ENCODE measurements around the gene HSPBAP1.
"Not testable (repeated sequence)": the region's sequence is repeated elsewhere in the genome, so short reads cannot be mapped to it uniquely, and the experiment has no call there.

Gene HSPBAP1

DNA sequence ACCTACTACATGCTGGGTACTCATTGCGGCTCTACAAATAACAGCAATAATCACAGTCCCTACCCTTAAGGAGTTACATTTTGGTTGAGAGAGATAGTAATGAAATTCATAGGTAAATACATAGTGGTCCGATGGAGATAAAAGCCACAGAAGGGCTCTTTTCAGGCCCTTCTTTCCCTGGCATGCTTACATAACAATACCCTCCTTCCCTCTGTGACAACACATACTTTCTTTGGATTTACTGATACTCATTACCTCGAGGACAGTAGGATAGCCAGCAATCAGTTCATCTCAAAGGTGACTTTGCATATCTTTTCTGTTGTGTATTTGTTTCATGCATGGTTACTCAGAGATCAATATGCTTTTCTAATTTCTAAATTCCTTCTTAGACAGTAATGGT is 54.5 kb downstream of the HSPBAP1 start:
- DNase-seq (ENCODE audit: low read depth), result no peak

DNA sequence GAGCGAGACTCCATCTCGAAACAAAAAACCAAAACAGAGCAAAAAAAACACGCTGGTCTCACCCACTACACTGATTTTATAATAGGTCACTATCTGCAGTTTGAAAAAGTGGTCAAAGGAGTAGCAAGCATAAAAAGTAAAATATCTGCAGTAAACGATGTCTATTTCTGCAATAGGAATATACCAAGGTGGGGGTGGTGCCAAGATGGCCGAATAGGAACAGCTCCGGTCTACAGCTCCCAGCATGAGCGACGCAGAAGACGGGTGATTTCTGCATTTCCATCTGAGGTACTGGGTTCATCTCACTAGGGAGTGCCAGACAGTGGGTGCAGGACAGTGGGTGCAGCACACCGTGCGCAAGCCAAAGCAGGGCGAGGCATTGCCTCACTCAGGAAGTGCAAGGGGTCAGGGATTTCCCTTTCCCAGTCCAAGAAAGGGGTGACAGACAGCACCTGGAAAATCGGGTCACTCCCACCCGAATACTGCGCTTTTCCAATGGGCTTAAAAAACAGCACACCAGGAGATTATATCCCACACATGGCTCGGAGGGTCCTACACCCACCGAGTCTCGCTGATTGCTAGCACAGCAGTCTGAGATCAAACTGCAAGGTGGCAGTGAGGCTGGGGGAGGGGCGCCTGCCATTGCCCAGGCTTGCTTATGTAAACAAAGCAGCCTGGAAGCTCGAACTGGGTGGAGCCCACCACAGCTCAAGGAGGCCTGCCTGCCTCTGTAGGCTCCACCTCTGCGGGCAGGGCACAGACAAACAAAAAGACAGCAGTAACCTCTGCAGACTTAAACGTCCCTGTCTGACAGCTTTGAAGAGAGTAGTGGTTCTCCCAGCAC is 60.7 kb downstream of the HSPBAP1 start:
- DNase-seq (ENCODE audit: low read depth), result not testable (repeated sequence)

DNA sequence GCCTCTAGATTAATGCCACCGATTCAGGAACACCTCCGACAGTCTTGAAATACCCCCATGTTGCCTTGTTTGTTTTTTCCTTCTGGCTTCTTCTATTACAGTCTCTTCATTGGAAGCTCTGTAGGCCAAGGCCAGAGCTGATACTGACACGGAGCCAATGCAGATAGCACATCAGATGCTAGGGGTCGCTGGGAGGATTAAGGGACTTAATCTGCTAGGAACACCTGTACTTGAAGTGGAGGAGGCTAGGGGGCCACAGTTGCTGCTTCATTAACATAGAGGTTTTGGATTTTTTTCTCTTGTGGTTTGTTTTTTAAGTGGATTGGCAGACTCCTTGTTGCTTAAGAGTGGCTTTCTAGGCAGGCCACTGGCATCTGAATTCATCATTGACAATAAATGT is 63.4 kb downstream of the HSPBAP1 start:
- no peak for DNase-seq (ENCODE audit: low read depth)

DNA sequence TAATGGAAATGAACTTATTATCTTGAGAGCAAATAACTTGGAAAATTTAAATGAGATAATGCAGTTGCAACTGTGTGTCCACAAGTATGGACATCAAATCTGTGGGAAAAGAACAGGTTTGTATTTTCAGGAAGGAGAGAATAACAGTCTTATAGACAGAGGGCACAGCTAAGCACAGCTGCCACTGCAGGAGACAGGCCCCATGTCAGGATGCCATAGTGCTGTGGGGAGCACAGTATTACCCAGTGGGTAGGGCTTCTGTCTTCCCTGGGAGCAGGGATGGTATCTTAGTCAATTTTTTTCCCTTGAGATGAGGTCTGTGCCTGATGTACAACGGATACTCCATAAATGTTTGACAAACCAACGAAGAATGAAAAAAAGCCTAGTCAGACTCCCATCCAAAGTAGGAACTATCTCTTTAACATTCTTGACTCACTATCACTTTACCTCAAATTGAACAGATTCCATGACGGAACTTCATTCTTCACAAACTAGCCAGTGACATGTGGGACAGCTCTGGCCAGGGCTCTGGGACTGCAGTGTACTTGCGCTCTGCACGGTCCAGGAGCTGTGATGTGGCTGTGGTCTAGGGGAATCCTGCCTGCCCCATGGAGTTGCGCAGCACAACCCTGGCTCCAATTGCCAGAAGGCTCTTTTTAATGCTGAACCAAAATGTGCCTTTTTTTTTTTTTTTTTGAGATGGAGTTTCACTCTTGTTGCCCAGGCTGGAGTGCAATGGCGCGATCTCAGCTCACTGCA is 64.7 kb downstream of the HSPBAP1 start:
- no peak for DNase-seq (ENCODE audit: low read depth)

DNA sequence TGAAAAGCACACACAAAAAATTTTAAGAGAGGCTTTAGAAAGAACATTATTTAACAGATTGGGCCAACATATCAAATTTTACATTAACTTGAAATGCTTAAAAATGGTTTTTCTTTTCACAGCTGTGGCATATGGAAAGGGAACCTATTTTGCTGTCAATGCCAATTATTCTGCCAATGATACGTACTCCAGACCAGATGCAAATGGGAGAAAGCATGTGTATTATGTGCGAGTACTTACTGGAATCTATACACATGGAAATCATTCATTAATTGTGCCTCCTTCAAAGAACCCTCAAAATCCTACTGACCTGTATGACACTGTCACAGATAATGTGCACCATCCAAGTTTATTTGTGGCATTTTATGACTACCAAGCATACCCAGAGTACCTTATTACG is 65.4 kb downstream of the HSPBAP1 start:
- DNase-seq (ENCODE audit: low read depth), result no peak

DNA sequence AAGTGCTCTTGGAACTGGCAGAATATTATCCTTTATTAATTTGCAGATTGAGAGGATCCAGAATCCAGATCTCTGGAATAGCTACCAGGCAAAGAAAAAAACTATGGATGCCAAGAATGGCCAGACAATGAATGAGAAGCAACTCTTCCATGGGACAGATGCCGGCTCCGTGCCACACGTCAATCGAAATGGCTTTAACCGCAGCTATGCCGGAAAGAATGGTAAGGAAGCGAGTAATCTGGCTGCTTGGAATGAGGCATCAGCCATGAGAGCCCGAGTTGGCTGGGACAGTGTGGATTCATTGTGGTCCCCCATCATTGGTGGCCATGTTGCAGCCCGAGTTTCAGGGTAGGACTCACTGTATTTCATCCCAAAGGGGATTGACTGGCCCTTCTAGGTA is 65.9 kb downstream of the HSPBAP1 start:
- DNase-seq (ENCODE audit: low read depth), result no peak

- DNase-seq (ENCODE audit: low read depth), result no peak
These were observed 66.3 kb downstream of the HSPBAP1 start for GRCh38 chr3:122727294-122727693.

- no peak for DNase-seq (ENCODE audit: low read depth)
These were observed 68.5 kb downstream of the HSPBAP1 start for GRCh38 chr3:122725106-122725505.

GRCh38 chr3:122719273-122719921 is 74.2 kb downstream of the HSPBAP1 start:
- DNase-seq (ENCODE audit: low read depth), result no peak

- DNase-seq (ENCODE audit: low read depth), result no peak
These were observed 77.0 kb downstream of the HSPBAP1 start for GRCh38 chr3:122716667-122717066.

DNA sequence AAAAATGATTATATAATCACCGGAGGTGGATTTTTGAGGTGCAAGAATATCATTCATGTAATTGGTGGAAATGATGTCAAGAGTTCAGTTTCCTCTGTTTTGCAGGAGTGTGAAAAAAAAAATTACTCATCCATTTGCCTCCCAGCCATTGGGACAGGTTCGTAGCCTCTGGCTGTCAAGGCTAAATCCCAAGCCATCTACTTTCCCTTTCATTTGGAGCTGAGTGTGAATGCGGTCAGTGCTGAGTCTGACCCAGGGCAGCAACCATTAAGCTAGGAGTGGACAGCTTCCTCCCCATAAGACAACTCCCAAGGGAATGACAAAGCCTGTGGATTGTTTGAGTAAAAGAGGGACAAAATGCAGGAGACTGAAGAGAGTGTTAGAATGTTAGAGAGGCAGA is 79.4 kb downstream of the HSPBAP1 start:
- no peak for DNase-seq (ENCODE audit: low read depth)

- DNase-seq (ENCODE audit: low read depth), result not testable (repeated sequence)
These were observed 82.9 kb downstream of the HSPBAP1 start for GRCh38 chr3:122710616-122711251.

DNA sequence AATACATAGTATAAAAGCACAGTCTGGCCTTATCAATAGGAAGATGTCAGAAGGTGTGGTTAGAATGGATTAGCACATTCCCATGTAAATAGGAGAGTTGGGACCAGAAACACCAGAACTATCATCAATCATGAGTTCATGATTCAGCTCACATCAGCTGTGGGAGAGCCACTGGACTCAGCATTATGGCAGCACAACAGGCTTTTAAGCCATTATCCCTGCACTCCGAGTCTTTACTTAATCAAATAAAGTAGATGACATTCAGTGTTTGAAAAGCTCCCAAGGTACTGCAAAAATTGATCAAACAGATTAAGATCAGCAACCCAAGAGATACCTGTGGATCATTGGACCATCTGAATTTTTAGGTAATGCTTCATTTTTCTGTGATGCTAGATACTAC is 88.3 kb downstream of the HSPBAP1 start:
- no peak for DNase-seq (ENCODE audit: low read depth)

- no peak for DNase-seq (ENCODE audit: low read depth)
These were observed 93.4 kb downstream of the HSPBAP1 start for GRCh38 chr3:122700193-122700592.

GRCh38 chr3:122697952-122698620 is 95.5 kb downstream of the HSPBAP1 start:
- DNase-seq (ENCODE audit: low read depth), result no peak

GRCh38 chr3:122695927-122696561 is 97.6 kb downstream of the HSPBAP1 start:
- DNase-seq (ENCODE audit: low read depth), result no peak

DNA sequence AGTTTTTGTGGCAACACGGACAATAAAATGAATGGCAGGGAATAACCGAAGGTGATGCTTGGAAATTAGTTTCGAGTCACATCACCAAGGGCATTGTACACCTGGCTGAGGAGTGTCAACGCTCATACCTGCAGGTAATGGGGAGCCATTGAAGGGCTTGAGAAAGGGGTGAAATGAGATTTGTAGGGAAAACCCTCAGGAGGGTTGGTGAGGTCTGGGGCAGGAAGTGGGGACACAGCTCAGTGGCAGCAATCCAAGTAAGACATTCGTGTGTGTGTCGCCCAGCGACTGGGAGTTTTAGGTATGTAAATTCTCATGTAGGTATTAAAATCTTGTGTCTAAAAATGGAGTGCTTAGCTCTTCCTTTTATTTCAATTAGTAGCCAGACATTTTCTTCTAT is 98.7 kb downstream of the HSPBAP1 start:
- no peak for DNase-seq (ENCODE audit: low read depth)

GRCh38 chr3:122692674-122693073 is 101.0 kb downstream of the HSPBAP1 start:
- DNase-seq (ENCODE audit: low read depth), result no peak

DNA sequence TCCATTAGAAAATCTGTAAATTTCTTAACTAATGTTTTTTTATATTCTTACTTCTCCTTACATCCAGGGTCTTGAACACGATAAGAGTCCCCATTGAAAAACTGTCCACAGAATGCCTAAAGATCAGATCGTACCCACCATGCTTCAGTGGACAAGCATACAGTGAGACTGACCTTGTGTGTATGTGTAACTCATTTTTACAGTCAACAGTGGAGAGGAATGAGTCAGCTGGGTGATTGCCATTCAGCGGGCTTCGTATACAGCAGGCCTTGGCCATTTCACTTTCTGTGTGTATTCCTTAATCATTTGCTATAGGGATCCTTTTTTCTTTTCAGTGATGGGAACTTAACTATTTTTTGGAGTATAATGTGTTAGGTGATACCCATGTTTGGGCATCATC is 102.4 kb downstream of the HSPBAP1 start:
- DNase-seq (ENCODE audit: low read depth), result no peak

DNA sequence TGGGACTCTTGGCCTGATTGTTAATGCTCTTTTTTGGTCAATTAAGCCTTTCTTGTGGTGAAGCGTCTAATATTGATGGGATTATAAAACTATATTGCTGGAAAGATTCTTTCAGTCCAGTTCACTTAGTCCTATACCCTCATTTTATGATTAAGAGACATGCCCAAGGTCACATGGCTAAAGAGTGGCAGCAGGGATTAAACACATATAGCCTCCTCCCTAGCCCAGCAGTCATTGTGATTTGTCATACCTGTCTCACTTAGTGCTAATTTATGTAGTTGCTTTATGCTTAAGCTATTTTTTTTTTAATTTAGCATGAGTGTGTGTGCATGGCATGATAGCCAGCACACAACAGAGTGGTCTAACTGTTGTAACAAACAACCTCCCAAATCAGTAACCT is 103.5 kb downstream of the HSPBAP1 start:
- no peak for DNase-seq (ENCODE audit: low read depth)
